Measurements from ENCODE around the gene TECPR2.
A peak's percentile ranks its signal among the peaks of the same experiment; 100 is the strongest.
"Not testable (repeated sequence)": the region's sequence is repeated elsewhere in the genome, so short reads cannot be mapped to it uniquely, and the experiment has no call there.

TECPR2 gene

GRCh38 chr14:102528431-102529170 is 165.9 kb downstream of the TECPR2 start:
- DNase-seq (ENCODE audit: low read depth, low spot score): no peak

- no peak for DNase-seq (ENCODE audit: low read depth, low spot score)
Measured at GRCh38 chr14:102530828-102531478, 168.2 kb downstream of the TECPR2 start.

- no peak for DNase-seq (ENCODE audit: low read depth, low spot score)
Measured at GRCh38 chr14:102532204-102532658, 169.5 kb downstream of the TECPR2 start.

GRCh38 chr14:102537981-102538601 is 175.3 kb downstream of the TECPR2 start:
- DNase-seq (ENCODE audit: low read depth, low spot score): no peak

GRCh38 chr14:102538602-102539543 is 176.1 kb downstream of the TECPR2 start:
- DNase-seq (ENCODE audit: low read depth, low spot score): no peak

GRCh38 chr14:102539544-102540314 is 177.0 kb downstream of the TECPR2 start:
- DNase-seq (ENCODE audit: low read depth, low spot score): peak; percentile 69

- peak; percentile 38 for DNase-seq (ENCODE audit: low read depth, low spot score)
Measured at GRCh38 chr14:102540315-102541028, 177.7 kb downstream of the TECPR2 start.

GRCh38 chr14:102541029-102541491 is 178.3 kb downstream of the TECPR2 start:
- not testable (repeated sequence) for DNase-seq (ENCODE audit: low read depth, low spot score)

- DNase-seq (ENCODE audit: low read depth, low spot score): no peak
Measured at GRCh38 chr14:102541771-102542170, 179.0 kb downstream of the TECPR2 start.

- DNase-seq (ENCODE audit: low read depth, low spot score): peak; percentile 15
Measured at GRCh38 chr14:102544046-102544746, 181.5 kb downstream of the TECPR2 start.

- DNase-seq (ENCODE audit: low read depth, low spot score): no peak
Measured at GRCh38 chr14:102544747-102545460, 182.2 kb downstream of the TECPR2 start.

GRCh38 chr14:102545461-102546265 is 182.9 kb downstream of the TECPR2 start:
- peak; percentile 15 for DNase-seq (ENCODE audit: low read depth, low spot score)

- no peak for DNase-seq (ENCODE audit: low read depth, low spot score)
Measured at GRCh38 chr14:102548616-102549240, 186.0 kb downstream of the TECPR2 start.

GRCh38 chr14:102550927-102551401 is 188.2 kb downstream of the TECPR2 start:
- not testable (repeated sequence) for DNase-seq (ENCODE audit: low read depth, low spot score)
